Endothelial cell of umbilical vein (primary cell): Measurements from ENCODE around the gene SHISA5. TPM values are rescaled to one million over a fixed set of nuclear protein-coding genes. Genes with fewer than 3 reads are reported as not detected.

ENCODE experiments used
- BruUV-seq: library from RNA; stranded (reverse); fragments of 400-500 nt; replicated peaks from 2 replicates; lab custom pipeline; 2021; lab: Mats Ljungman, UMichigan
- CTCF ChIA-PET: fragments of 300-600, 350-600 bp; sonication (Branson Sonifier 250); formaldehyde crosslinking; loops from one replicate; lab custom pipeline; 2021; ENCODE audit warnings: antibody characterized with exemption, inconsistent platforms; lab: Charles Lee
- POLR2A ChIA-PET: fragments of 300-600, 350-600 bp; sonication (Branson Sonifier 250); formaldehyde crosslinking; loops from one replicate; lab custom pipeline; 2021; ENCODE audit warnings: antibody characterized with exemption, inconsistent platforms; lab: Charles Lee
- DNase-seq: peaks from one replicate; pipeline ENCODE4 v3.0.0-alpha.2; 2011; ENCODE audit warnings: low read depth, low spot score
- FAIRE-seq: peaks from 2 replicates; lab custom pipeline; 2011; peaks lifted over from hg19 to GRCh38; lab: Jason Lieb, UNC
- H2AFZ ChIP-seq: 2 replicates; pipeline ENCODE4 v1.6.0; 2012; ENCODE audit warnings: low read depth, low read length, control low read depth, inconsistent platforms
- H3K27ac ChIP-seq: 2 replicates; pipeline ENCODE4 v1.5.1; 2011; ENCODE audit warnings: low read depth, mild to moderate bottlenecking, control low read depth, low read length, moderate library complexity; ENCODE audit not compliant: insufficient read depth
- H3K27me3 ChIP-seq, 2 experiments: 2 replicates each; pipeline versions ENCODE4 v1.6.0 to v1.6.1; 2011; ENCODE audit warnings: low read length in 2 of 2, mixed read lengths in 1 of 2; ENCODE audit not compliant: control insufficient read depth in 2 of 2, insufficient read depth in 2 of 2
- H3K36me3 ChIP-seq, 2 experiments: 2 replicates in 1 of 2; 3 replicates in 1 of 2; pipeline ENCODE4 v1.5.1; 2011; ENCODE audit warnings: low read length in 2 of 2, mild to moderate bottlenecking in 1 of 2, moderate library complexity in 1 of 2; ENCODE audit not compliant: control insufficient read depth in 2 of 2, insufficient read depth in 2 of 2; ENCODE audit errors: extremely low read depth in 1 of 2
- H3K4me1 ChIP-seq: 3 replicates; pipeline ENCODE4 v1.5.1; 2011; ENCODE audit warnings: mild to moderate bottlenecking, low read length; ENCODE audit not compliant: control insufficient read depth, insufficient read depth; ENCODE audit errors: extremely low read depth
- H3K4me2 ChIP-seq: 2 replicates; pipeline ENCODE4 v1.6.1; 2011; ENCODE audit warnings: low read length, control low read depth, mixed read lengths; ENCODE audit not compliant: insufficient read depth
- H3K4me3 ChIP-seq, 3 experiments: fragments of 200-600 bp in 1 of 3; sonication (generic), shearing (Covaris generic) in 1 of 3; replicated peaks in 1 of 3; 2 replicates each; pipeline ENCODE4 v1.5.1; 2011 to 2016; ENCODE audit warnings: control low read depth in 3 of 3, low read length in 3 of 3, mild to moderate bottlenecking in 2 of 3, inconsistent platforms in 1 of 3, low read depth in 1 of 3, moderate library complexity in 1 of 3; ENCODE audit not compliant: insufficient read depth in 1 of 3
- H3K79me2 ChIP-seq: 2 replicates; pipeline ENCODE4 v1.6.0; 2012; ENCODE audit warnings: low read length, inconsistent platforms; ENCODE audit not compliant: control insufficient read depth, insufficient read depth
- H3K9ac ChIP-seq: replicated peaks from 2 replicates; pipeline ENCODE3; 2011; ENCODE audit warnings: low read length, control low read depth; ENCODE audit not compliant: insufficient read depth; ENCODE audit errors: extremely low read depth
- H3K9me1 ChIP-seq: replicated peaks from 3 replicates; pipeline ENCODE4 v1.6.0; 2011; ENCODE audit warnings: mild to moderate bottlenecking, low read length; ENCODE audit not compliant: control insufficient read depth, insufficient read depth; ENCODE audit errors: extremely low read depth
- H3K9me3 ChIP-seq: replicated peaks from 2 replicates; pipeline ENCODE4 v1.5.1; 2012; ENCODE audit warnings: low read length, inconsistent platforms; ENCODE audit not compliant: control insufficient read depth, insufficient read depth
- H4K20me1 ChIP-seq: replicated peaks from 2 replicates; pipeline ENCODE3; 2011; ENCODE audit warnings: mild to moderate bottlenecking, low read length; ENCODE audit not compliant: control insufficient read depth, insufficient read depth; ENCODE audit errors: extremely low read depth
- CTCF ChIP-seq, 2 donors: IDR thresholded peaks; 1 replicate in 1 of 2; 2 replicates in 1 of 2; pipeline ENCODE4 v1.5.1; 2011; ENCODE audit warnings: low read length in 2 of 2, mild to moderate bottlenecking in 2 of 2, moderate library complexity in 2 of 2, control low read depth in 1 of 2, inconsistent platforms in 1 of 2, low read depth in 1 of 2; ENCODE audit not compliant: insufficient read depth in 1 of 2; ENCODE audit errors: extremely low read depth in 1 of 2
- EZH2 ChIP-seq: IDR thresholded peaks from 2 replicates; pipeline ENCODE4 v1.6.1; 2012; ENCODE audit warnings: borderline replicate concordance, low read depth, mild to moderate bottlenecking, moderate library complexity, low read length, inconsistent platforms; ENCODE audit not compliant: severe bottlenecking
- FOS ChIP-seq: IDR thresholded peaks from 2 replicates; pipeline ENCODE4 v1.6.1; 2011; ENCODE audit warnings: mild to moderate bottlenecking, low read length, moderate library complexity, borderline replicate concordance; ENCODE audit not compliant: insufficient read depth
- GATA2 ChIP-seq: IDR thresholded peaks from 2 replicates; pipeline ENCODE4 v1.7.0; 2011; ENCODE audit warnings: low read depth, mild to moderate bottlenecking, moderate library complexity, mixed read lengths, low read length; ENCODE audit not compliant: insufficient read length, insufficient read depth
- JUN ChIP-seq: IDR thresholded peaks from 2 replicates; pipeline ENCODE4 v1.6.1; 2011; ENCODE audit warnings: borderline replicate concordance, low read depth; ENCODE audit not compliant: insufficient read length, insufficient read depth
- MAX ChIP-seq: IDR thresholded peaks from 2 replicates; pipeline ENCODE4 v1.6.1; 2011; ENCODE audit not compliant: insufficient read depth, insufficient read length
- MYC ChIP-seq: IDR thresholded peaks from one replicate; pipeline ENCODE4 v1.6.1; 2011; ENCODE audit warnings: mild to moderate bottlenecking, low read depth, low read length
- POLR2A ChIP-seq: IDR thresholded peaks from 2 replicates; pipeline ENCODE4 v1.6.1; 2012; ENCODE audit warnings: low read depth, mild to moderate bottlenecking, control low read depth, low read length
- POLR2AphosphoS5 ChIP-seq: IDR thresholded peaks from 2 replicates; pipeline ENCODE4 v1.6.1; 2012; ENCODE audit warnings: low read depth, mild to moderate bottlenecking, control low read depth, low read length, moderate library complexity; ENCODE audit not compliant: insufficient read depth
- dilution Hi-C: fragments of 300-500 bp; cut with MboI; formaldehyde crosslinking; loops from one replicate; pipeline ENCODE4 v1.15.0; 2019; ENCODE audit warnings: low sequenced_read_pairs; ENCODE audit not compliant: extremely low pct_ligation_motif_present
- intact Hi-C: fragments of 100-400 bp; cut with micrococcal nuclease; formaldehyde crosslinking; loops from one replicate; pipeline ENCODE4 v1.10.0; 2022
- polyA plus RNA-seq, 4 experiments: library from polyadenylated mRNA; depleted of rRNA in 3 of 4; stranded (reverse) in 3 of 4; unstranded in 1 of 4; fragments of >200 nt; gene quantifications; 2 replicates each; pipeline versions ENCODE4 v1.2.1 to v1.2.3, GENCODE V29; 2011 to 2012; ENCODE audit warnings: missing spikeins in 1 of 4
- total RNA-seq: library from RNA; stranded (reverse); gene quantifications from 2 replicates; pipeline ENCODE4 v1.2.3, GENCODE V29; 2021

The SHISA5 gene
- total and polyA plus RNA-seq, 2 donors (not counting 3 experiments of a cell fraction or from before 2014, with no cell fraction given), result 205 to 320 TPM

DNA sequence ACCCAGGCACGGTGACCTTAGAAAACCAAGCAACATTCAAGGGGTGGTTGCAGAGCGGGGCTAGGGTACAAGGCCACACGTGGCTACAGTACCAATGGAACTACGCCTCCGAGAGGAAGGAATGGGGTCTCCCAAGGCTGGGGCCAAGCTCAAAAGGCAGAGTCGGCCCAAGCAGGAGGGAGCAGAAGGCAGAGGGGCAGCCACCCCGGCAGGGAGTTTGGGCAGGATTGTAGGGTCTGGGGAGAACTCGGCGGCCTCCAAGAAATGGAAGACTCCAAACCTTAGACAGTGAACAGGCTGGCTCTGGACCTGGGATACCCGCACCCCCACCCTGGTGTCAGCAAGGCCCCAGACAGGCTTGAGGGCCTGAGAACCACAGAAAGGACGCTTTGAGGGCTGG lies 28.8 kb downstream of the SHISA5 start:
- DNase-seq (no peak), FAIRE-seq (no peak)
- Histone ChIP-seq H3K9me1 (no peaks in the 10 kb centered on the region), H3K36me3 (peaks cover 0 to 12% of the 10 kb centered on the region in 2 experiments), H2AFZ (no peak overlapping the region), H3K4me2 (no peak overlapping the region), H3K27me3 (no peaks in the 10 kb centered on the region), H3K4me3 (no peak overlapping the region), H3K4me1 (peaks cover 10% of the 10 kb centered on the region), H3K79me2 (peaks cover 24% of the 10 kb centered on the region), H4K20me1 (no peaks in the 10 kb centered on the region), H3K9ac (no peak overlapping the region), H3K9me3 (no peaks in the 10 kb centered on the region), H3K27ac (no peak overlapping the region)
- CTCF ChIA-PET, result no interaction called here
- dilution Hi-C loops, result no loop called here
- TF ChIP-seq CTCF (IDR thresholded peaks at IDR 0.05; ENCODE audit: extremely low read depth in 1 of 2, insufficient read depth in 1 of 2, low read depth in 1 of 2, low read length in 2 of 2) (no peak), FOS (no peak), POLR2AphosphoS5 (no peak), GATA2 (no peak), MYC (no peak), JUN (no peak), EZH2 (no peak), MAX (no peak), POLR2A (no peak)
- BruUV-seq, result no TSS peak
- intact Hi-C loops, result no loop called here
- POLR2A ChIA-PET, result no interaction called here
